ENCODE data around the gene MISP3.

GRCh38 chr19:14088634-14089411, 16.2 kb downstream of the MISP3 start:
- no peak for TF ChIP-seq ATF3 (CRISPR knock-in tag; conservative IDR thresholded peaks at IDR 0.05)
- TF ChIP-seq CTCF (IDR thresholded peaks at IDR 0.05) = no peak
- no peak for TF ChIP-seq ATF2 (CRISPR knock-in tag; IDR thresholded peaks at IDR 0.05; ENCODE audit: borderline replicate concordance, low read depth)
